Mononuclear cell (primary cell): ENCODE data around the gene EPB41L4A. TPM values are rescaled to one million over a fixed set of nuclear protein-coding genes. Genes with fewer than 3 reads are reported as not detected.
A peak's percentile ranks its signal among the peaks of the same experiment; 100 is the strongest.

Source experiments
- H3K27me3 ChIP-seq: 2 replicates; pipeline ENCODE4 v1.6.0; 2011; ENCODE audit warnings: low read length, control low read depth; ENCODE audit not compliant: insufficient read depth
- H3K4me1 ChIP-seq: 2 replicates; pipeline ENCODE4 v1.5.1; 2011; ENCODE audit warnings: mild to moderate bottlenecking, low read length, control low read depth; ENCODE audit not compliant: insufficient read depth
- H3K4me3 ChIP-seq: 2 replicates; pipeline ENCODE4 v1.5.1; 2011; ENCODE audit warnings: mild to moderate bottlenecking, low read length, moderate library complexity
- H3K9me3 ChIP-seq: 2 replicates; pipeline ENCODE4 v1.5.1; 2011; ENCODE audit warnings: low read depth, mild to moderate bottlenecking, control low read depth, low read length
- total RNA-seq: library from RNA; depleted of rRNA; stranded (reverse); fragments of >200 nt; gene quantifications from one replicate; pipeline ENCODE4 v1.2.3, GENCODE V29; 2012

EPB41L4A gene
- total RNA-seq, 1 donor, result 3.4 TPM

- no peaks in the 10 kb centered on the region for H3K4me1 ChIP-seq
- H3K9me3 ChIP-seq, result no peaks in the 10 kb centered on the region
- H3K4me3 ChIP-seq, result no peak overlapping the region
- peaks cover 7% of the 10 kb centered on the region for H3K27me3 ChIP-seq
Measured at GRCh38 chr5:112183874-112184273, 235.2 kb downstream of the EPB41L4A start.

DNA sequence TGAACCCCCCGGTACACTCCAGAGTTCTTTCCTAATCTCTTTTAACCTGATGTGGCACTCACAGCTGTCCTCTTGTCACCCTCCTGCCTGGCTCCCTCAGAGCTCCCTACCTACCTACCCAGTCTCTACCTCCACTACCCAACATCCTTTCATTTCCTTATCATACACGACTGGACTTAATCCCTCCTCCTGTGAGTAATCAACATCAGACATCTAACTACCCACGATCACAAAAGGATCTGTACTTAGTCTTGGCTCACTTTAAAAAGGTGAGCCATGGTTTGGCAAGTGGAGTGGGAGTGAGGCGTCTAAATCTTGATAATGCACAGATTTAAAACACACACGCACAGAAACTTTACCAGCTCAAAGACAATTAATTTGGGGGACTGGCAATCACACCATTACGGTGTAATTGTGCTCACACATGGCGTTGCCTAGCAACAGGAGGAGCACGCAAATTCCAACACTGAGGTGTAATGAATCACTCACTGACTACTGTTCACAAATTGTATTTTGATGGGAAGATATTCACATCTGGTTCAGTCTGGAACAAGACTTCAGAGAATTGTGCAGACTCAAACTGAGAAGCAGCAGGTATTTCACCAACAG lies 235.9 kb downstream of the EPB41L4A start:
- no peak overlapping the region for H3K4me3 ChIP-seq
- no peaks in the 10 kb centered on the region for H3K4me1 ChIP-seq
- H3K27me3 ChIP-seq, result peaks cover under 1% of the 10 kb centered on the region
- no peaks in the 10 kb centered on the region for H3K9me3 ChIP-seq

- H3K4me1 ChIP-seq, result no peaks in the 10 kb centered on the region
- H3K27me3 ChIP-seq, result peaks cover 5% of the 10 kb centered on the region
- no peak overlapping the region for H3K4me3 ChIP-seq
- no peaks in the 10 kb centered on the region for H3K9me3 ChIP-seq
Measured at GRCh38 chr5:112179290-112179689, 239.8 kb downstream of the EPB41L4A start.

- Histone ChIP-seq H3K4me1 (no peaks in the 10 kb centered on the region), H3K9me3 (no peaks in the 10 kb centered on the region), H3K27me3 (peaks cover 5% of the 10 kb centered on the region), H3K4me3 (no peak overlapping the region)
Measured at GRCh38 chr5:112174959-112175594, 244.0 kb downstream of the EPB41L4A start.

- Histone ChIP-seq H3K27me3 (no peaks in the 10 kb centered on the region), H3K4me1 (peaks cover 13% of the 10 kb centered on the region), H3K9me3 (no peaks in the 10 kb centered on the region), H3K4me3 (no peak overlapping the region)
Measured at GRCh38 chr5:112165897-112166737, 253.0 kb downstream of the EPB41L4A start.

DNA sequence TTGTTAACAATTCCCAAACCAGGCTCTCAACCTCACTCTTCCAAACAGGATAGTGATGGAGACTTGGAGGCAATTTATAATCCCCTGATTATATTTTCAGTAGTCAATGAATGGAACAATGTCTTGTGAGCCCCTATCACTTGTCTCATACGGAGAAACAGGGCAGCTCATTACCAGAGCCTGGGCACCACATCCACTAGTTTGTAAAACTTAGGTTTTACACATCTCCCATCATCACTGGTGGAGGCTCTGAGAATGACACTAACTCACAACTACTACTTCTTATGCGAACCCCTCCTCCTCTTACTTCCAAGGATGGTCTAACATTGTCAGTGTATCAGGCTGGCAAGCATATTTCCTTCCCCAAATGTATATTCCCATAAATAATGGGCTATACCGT lies 253.7 kb downstream of the EPB41L4A start:
- Histone ChIP-seq H3K9me3 (no peaks in the 10 kb centered on the region), H3K4me3 (no peak overlapping the region), H3K27me3 (no peaks in the 10 kb centered on the region), H3K4me1 (peaks cover 16% of the 10 kb centered on the region)

- Histone ChIP-seq H3K4me1 (peaks cover 19% of the 10 kb centered on the region), H3K4me3 (no peak overlapping the region), H3K27me3 (no peaks in the 10 kb centered on the region), H3K9me3 (no peaks in the 10 kb centered on the region)
Measured at GRCh38 chr5:112163435-112163834, 255.6 kb downstream of the EPB41L4A start.

GRCh38 chr5:112161392-112161748 lies 257.7 kb downstream of the EPB41L4A start:
- peaks cover 19% of the 10 kb centered on the region for H3K4me1 ChIP-seq
- no peaks in the 10 kb centered on the region for H3K27me3 ChIP-seq
- H3K4me3 ChIP-seq, result peak overlapping the region; percentile 94
- H3K9me3 ChIP-seq, result no peaks in the 10 kb centered on the region

- no peaks in the 10 kb centered on the region for H3K27me3 ChIP-seq
Measured at GRCh38 chr5:112160652-112161391, 258.3 kb downstream of the EPB41L4A start.

GRCh38 chr5:112159435-112159834 lies 259.6 kb downstream of the EPB41L4A start:
- H3K9me3 ChIP-seq, result no peaks in the 10 kb centered on the region
- H3K27me3 ChIP-seq, result no peaks in the 10 kb centered on the region
- no peak overlapping the region for H3K4me3 ChIP-seq
- H3K4me1 ChIP-seq, result peaks cover 19% of the 10 kb centered on the region

More at GRCh38 chr5:112160652-112161391, 258.3 kb downstream of the EPB41L4A start:
- peaks cover 19% of the 10 kb centered on the region for H3K4me1 ChIP-seq
- H3K4me3 ChIP-seq, result peak overlapping the region; percentile 94
- no peaks in the 10 kb centered on the region for H3K9me3 ChIP-seq

DNA sequence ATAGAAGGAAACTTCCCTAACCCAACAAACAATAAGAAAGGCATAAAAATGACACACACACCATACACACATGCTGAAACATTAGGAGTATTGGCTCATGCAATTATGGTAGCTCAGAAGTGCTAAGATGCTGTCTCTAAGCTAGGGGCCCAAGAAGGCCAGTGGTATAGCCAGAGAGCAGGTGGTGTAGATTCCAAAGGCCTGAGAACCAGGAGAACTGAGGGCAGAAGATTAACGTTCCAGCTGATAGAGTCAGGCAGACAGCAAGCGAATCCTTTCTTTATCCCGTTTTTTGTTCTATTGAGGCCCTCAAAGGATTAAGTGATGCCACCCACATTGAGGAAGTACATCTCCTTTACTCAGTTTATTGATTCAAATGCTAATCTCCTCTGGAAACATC lies 262.9 kb downstream of the EPB41L4A start:
- no peak overlapping the region for H3K4me3 ChIP-seq
- peaks cover 7% of the 10 kb centered on the region for H3K4me1 ChIP-seq
- no peaks in the 10 kb centered on the region for H3K27me3 ChIP-seq
- no peaks in the 10 kb centered on the region for H3K9me3 ChIP-seq

DNA sequence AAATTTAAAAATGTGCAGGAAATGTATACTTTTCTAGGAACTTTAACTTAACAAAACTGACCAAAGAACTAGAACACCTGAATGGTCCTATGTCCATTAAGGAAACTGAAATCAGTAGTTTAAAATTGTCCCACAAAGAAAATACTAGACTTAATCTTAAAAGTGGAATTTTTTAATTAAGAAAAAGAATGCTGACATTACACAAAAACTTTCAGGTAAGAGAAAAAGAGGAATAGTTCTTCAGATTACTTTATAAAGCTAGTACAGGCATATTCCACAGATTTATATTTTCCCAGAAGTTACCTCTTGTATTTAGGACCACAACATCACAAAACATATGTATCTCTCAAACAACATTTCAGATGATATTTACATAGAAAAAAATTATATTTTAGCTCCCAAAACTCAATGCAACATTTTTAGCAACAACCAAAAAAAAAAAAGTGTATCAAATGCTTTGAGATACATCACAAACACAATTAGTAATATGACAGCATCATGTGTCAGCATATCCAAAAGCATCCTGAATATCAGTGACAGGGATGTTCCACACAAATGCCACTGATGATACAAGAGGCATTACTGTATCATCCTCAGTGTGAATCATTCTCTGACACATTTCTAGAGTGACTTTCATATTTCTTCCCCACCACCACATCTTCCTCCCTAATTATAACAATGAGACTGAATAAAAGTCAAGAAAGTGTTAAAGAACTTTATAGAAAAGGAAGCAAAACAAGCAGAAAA lies 264.0 kb downstream of the EPB41L4A start:
- H3K27me3 ChIP-seq, result no peaks in the 10 kb centered on the region
- H3K9me3 ChIP-seq, result no peaks in the 10 kb centered on the region
- H3K4me3 ChIP-seq, result no peak overlapping the region
- H3K4me1 ChIP-seq, result peaks cover under 1% of the 10 kb centered on the region

- peaks cover 5% of the 10 kb centered on the region for H3K4me1 ChIP-seq
- peaks cover 2% of the 10 kb centered on the region for H3K27me3 ChIP-seq
- H3K4me3 ChIP-seq, result no peak overlapping the region
- no peaks in the 10 kb centered on the region for H3K9me3 ChIP-seq
Measured at GRCh38 chr5:112149727-112150126, 269.4 kb downstream of the EPB41L4A start.
